Measurements from ENCODE around the gene ENC1. TPM values are rescaled to one million over a fixed set of nuclear protein-coding genes. Genes with fewer than 3 reads are reported as not detected.

The ENC1 gene
- total RNA-seq, 4 donors from 2014 or later: 7.8 to 22.1 (median 12.9) TPM

DNA sequence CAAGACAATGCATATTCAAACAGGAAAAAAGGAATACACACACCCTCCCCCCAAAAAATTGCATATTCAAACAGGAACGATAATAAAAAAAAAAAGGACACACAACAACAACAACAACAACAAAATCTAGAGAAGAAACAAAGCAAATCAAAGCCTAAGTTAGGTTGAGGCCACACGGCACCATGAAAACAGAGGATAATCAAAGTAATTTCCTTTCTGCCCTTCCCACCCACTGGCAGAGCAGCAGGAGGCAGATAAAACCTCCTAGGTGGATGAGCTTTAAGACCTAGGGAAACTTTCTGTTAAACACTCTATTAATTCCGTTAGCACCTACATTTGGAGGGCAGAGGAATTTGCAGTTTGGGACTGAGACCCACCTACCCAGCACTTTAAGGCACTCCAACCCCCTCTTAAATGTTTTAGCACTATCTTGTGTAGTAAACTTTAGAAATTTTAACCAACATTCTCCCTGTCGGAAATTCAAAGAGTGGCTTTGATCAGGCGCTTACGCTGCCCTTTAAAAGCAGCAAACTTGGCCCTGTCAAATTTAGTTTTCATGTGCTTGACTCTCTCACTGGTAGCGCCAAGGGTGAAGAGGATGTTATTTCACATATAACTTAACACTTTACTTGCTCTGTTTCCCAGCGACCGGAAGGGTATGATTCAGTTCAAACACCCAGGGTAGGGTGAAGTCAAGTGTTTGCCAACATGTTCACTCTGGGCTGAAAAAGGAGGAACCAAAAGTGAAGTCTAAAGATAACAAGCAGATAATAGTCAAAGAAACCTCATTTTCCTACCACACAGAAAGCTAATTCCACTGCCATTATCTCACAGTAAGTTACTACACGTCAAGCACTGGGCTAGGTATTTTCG lies 9.2 kb downstream of the ENC1 start:
- TF ChIP-seq, protein P1, sequence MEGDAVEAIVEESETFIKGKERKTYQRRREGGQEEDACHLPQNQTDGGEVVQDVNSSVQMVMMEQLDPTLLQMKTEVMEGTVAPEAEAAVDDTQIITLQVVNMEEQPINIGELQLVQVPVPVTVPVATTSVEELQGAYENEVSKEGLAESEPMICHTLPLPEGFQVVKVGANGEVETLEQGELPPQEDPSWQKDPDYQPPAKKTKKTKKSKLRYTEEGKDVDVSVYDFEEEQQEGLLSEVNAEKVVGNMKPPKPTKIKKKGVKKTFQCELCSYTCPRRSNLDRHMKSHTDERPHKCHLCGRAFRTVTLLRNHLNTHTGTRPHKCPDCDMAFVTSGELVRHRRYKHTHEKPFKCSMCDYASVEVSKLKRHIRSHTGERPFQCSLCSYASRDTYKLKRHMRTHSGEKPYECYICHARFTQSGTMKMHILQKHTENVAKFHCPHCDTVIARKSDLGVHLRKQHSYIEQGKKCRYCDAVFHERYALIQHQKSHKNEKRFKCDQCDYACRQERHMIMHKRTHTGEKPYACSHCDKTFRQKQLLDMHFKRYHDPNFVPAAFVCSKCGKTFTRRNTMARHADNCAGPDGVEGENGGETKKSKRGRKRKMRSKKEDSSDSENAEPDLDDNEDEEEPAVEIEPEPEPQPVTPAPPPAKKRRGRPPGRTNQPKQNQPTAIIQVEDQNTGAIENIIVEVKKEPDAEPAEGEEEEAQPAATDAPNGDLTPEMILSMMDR (IDR thresholded peaks at IDR 0.05): no peak
- DNase-seq (ENCODE audit: low spot score) (no peak), ATAC-seq (ENCODE audit: low FRiP score) (peak; percentile 86)

DNA sequence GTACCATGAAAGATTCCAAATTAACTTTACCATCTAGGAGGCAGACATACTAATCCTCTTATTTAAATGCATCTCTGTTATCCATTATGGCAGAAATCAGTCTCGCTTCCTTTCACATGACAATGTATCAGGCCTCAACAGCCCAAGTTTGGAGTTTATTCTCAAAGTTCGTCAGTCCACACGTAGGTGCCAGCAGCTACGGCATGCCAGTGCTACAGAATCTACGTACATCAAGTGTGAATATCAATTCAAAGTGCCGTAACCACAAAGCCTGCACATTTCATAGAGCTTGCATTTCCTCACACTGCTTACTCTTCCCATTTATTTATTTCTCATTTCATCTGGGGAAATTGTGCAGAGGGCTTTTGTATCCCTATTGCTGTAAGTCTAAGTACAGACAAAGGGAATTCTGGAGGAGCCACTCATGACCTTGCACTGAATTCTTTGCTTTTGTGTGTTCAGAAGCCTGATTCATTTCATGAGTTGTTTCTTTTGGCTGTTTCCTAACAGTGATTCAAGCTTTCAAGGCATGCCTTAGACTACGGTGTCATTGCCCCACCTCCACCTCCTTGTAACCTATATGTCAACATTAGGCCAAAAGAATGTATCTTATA lies 10.0 kb downstream of the ENC1 start:
- TF ChIP-seq, protein P1 (IDR thresholded peaks at IDR 0.05): no peak
- ATAC-seq (ENCODE audit: low FRiP score) (peak; percentile 36), DNase-seq (ENCODE audit: low spot score) (no peak)

DNA sequence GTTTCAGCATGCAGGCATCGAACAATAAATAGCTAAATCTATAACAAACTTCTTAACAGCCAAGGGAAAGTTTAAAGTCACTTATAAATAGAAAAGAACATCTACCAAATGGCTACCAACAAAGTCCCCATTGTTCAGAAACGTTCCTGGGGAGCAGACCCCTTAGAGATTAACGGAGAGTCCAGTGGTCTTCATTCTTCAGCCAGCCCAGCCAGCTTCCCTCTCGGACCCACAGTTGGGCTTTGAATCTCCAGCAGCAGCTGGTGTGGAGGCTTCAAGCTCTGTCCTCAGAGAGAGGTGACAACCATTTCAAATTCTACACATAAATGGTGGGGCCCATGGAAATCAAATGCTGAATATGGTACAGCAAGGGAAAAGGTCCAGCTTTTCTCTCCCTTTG lies 11.2 kb downstream of the ENC1 start:
- no peak for DNase-seq (ENCODE audit: low spot score)
- no peak for ATAC-seq (ENCODE audit: low FRiP score)

DNA sequence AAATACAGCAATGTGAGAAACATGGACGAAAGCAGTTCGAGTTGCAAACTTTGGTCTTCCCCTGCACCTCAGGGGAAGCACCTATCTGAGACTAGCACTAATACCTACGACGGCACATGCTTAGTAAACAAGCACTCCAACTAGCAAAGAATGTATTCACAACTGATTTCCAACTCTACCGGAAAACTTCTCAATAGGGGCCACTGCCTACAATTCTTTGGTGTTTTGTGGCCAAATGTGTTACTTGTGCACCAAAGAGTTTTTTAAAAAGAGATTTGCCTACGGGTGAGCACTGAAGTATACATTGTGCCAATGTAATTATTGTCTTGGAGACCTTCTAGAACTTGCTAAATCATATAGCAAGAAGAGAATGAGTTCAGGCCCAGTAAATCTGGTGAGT lies 12.2 kb downstream of the ENC1 start:
- TF ChIP-seq, protein P1 (IDR thresholded peaks at IDR 0.05): no peak
- DNase-seq (ENCODE audit: low spot score): no peak
- ATAC-seq (ENCODE audit: low FRiP score): no peak

More for the DNA sequence above, 11.2 kb downstream of the ENC1 start:
- TF ChIP-seq, protein P1 (IDR thresholded peaks at IDR 0.05): no peak

DNA sequence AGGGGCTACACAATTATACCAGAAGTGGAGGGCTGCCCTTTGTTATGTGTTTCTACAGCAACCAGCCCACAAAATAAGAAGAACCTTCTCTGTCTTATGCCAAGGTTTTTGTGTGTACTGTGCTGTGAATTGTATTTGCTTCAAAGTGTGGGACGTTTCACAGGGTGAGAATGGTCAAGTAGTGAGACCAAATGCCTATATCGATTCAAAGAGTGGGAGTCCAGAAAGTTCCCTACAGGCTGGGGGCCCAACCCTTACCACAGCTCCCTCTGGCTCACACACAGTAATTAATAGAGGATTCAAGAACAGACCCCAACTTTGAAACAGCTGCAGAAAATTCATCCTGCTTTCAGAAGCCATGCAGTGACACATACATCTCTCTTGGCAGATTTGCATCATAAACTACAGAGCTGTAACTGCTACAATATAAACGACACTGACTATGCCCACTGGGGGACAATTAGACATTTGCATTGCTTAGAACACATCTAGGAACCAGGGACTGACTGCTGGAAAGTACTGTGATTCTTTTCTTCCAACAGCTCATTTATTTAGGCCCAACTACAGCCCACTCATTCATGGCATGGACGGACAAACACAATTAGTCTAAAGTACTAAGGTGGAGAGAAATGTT lies 12.8 kb downstream of the ENC1 start:
- ATAC-seq (ENCODE audit: low FRiP score) (no peak), DNase-seq (ENCODE audit: low spot score) (no peak)
- TF ChIP-seq, protein P1 (IDR thresholded peaks at IDR 0.05): no peak

DNA sequence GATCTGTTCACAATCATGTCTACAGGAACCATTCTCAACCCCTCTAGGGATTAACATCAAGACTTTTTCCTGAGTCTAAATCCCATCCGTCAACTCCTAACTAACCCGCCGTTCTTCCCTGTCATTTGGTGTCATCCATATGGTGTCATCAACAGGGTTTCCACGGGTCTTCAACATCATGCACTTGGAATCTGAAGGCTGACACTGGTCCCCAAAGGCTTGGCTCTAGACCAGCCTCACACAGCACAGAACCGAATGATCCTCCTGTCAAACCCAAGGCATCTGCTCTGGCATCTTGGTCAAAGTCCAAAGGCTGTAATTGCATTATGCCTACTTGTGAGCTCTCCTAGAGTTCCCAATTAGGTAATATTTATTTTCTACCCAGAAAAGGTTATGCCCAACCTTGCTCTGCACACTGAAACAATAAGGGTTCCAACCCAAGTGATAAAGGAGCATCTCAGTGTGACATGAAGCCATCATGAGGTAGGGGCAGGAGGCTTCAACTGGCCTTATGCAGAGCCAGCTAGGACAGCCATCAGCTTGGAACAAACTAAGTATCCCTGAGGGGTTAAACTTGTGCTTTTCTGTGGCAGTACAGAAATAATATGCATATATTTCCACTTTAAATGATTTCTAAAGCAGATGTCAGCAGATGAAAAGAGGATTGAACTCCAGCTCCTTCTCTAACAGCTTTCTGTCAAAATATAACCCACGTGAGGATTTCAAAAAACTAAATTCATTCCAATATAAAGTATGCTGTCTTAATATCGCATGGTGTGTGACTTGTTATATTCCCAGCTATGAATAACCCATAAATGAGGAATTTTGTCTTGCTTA lies 13.9 kb downstream of the ENC1 start:
- DNase-seq (ENCODE audit: low spot score) (no peak), ATAC-seq (ENCODE audit: low FRiP score) (no peak)
- TF ChIP-seq, protein P1 (IDR thresholded peaks at IDR 0.05): no peak
